VCaP (cell line): Measurements from ENCODE around the gene TOMM34.

Source experiments
- H3K27ac ChIP-seq: fragments of 450-650 bp; 2 replicates; pipeline ENCODE4 v1.5.1; 2017
- CTCF ChIP-seq: fragments of 450-650 bp; conservative IDR thresholded peaks from 2 replicates; pipeline ENCODE4 v1.5.1; 2017; ENCODE audit warnings: mild to moderate bottlenecking, moderate library complexity

The TOMM34 gene

GRCh38 chr20:44916586-44916985, 43.6 kb downstream of the TOMM34 start:
- no peak for TF ChIP-seq CTCF
- H3K27ac ChIP-seq = no peak overlapping the region

GRCh38 chr20:44914924-44915323, 45.3 kb downstream of the TOMM34 start:
- no peak for TF ChIP-seq CTCF
- no peak overlapping the region for H3K27ac ChIP-seq

- no peak for TF ChIP-seq CTCF
- H3K27ac ChIP-seq = peak overlapping the region; percentile 85
These were observed 48.0 kb downstream of the TOMM34 start for GRCh38 chr20:44912189-44912588.

- peak; percentile 87 for TF ChIP-seq CTCF
- peak overlapping the region; percentile 85 for H3K27ac ChIP-seq
These were observed 48.8 kb downstream of the TOMM34 start for GRCh38 chr20:44911264-44911921.

- no peak for TF ChIP-seq CTCF
- peak overlapping the region; percentile 85 for H3K27ac ChIP-seq
These were observed 49.4 kb downstream of the TOMM34 start for GRCh38 chr20:44910690-44911262.

DNA sequence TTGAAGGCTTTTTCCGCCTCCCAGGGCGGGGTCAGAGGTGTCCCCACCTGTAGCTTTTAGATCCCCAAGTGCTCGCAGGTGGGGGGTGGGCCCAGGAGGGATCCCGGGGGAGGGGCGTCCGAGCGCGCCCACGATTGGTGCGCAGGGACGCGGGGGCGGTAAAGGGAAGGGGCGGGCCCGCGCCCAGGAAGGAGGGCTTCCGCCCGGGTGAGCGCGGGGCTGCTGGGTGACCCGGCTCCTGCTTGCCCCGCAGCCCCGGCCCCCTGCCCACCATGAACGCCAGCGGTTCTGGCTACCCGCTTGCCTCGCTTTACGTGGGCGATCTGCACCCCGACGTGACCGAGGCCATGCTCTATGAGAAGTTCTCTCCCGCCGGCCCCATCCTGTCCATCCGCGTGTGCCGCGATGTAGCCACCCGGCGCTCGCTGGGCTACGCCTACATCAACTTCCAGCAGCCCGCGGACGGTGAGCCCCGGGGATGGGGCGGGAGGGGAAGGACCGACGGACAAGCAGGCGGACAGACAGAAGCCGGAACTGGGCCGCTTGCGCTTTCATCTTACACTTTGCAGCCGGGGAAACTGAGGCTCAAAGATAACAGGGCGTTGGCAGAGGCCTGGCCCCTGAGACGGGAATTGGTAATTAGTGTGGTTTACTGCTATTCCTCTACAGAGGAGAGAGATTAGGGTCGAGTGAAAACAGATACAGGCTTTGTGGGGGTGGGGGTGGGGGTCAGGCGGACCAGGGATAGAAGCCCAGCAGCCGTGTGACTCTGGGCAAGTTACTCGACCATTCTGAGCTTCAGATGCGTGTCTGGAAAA, 50.1 kb downstream of the TOMM34 start, which contains the start of gene PABPC1L:
Gene PABPC1L, plus strand, starts transcription at position 189 of the 818 bp plus-strand sequence. Its CDS starts 84 bp downstream, at position 273.
- H3K27ac ChIP-seq = peak within 1 kb of the TSS; percentile 85
- no peak for TF ChIP-seq CTCF
